ENCODE results near the gene CAMSAP1. TPM values are rescaled to one million over a fixed set of nuclear protein-coding genes. Genes with fewer than 3 reads are reported as not detected.

The CAMSAP1 gene
- total RNA-seq, 1 experiment from 2014 or later = 52.7 TPM

GRCh38 chr9:135925496-135926133 is 18.3 kb upstream of the CAMSAP1 start:
- H3K36me3 Mint-ChIP-seq (ENCODE audit: insufficient read depth in 1 of 3, low read depth in 3 of 3) = peaks cover 3 to 21% (median 12%) of the 10 kb centered on the region in 3 experiments; a peak in 6 of 7 replicates
- H3K4me3 Mint-ChIP-seq = no peak overlapping the region
- Histone ChIP-seq H3K79me2 (ENCODE audit: insufficient read depth, low read length) (no peaks in the 10 kb centered on the region), H3K27me3 (ENCODE audit: insufficient read depth, low read length) (no peaks in the 10 kb centered on the region), H4K8ac (replicated peaks; ENCODE audit: insufficient read length, low read depth, low read length) (no peak overlapping the region), H3K27ac (ENCODE audit: insufficient read length, low read depth, low read length) (no peak overlapping the region), H2BK12ac (ENCODE audit: insufficient read length, low read depth, low read length) (no peak overlapping the region), H3K4me2 (ENCODE audit: insufficient read depth, insufficient read length, low read length) (no peak overlapping the region), H2AK5ac (ENCODE audit: insufficient read length, low read length) (no peak overlapping the region), H3K14ac (ENCODE audit: insufficient read depth, low read length) (no peak overlapping the region), H4K20me1 (ENCODE audit: control insufficient read depth, insufficient read depth, insufficient read length) (no peaks in the 10 kb centered on the region), H2BK120ac (ENCODE audit: low read depth, low read length, poor library complexity, severe bottlenecking) (no peak overlapping the region), H3K23ac (ENCODE audit: insufficient read length, low read depth, low read length) (no peak overlapping the region), H3K4me1 (ENCODE audit: insufficient read depth, low read length) (no peaks in the 10 kb centered on the region), H3K9me3 (ENCODE audit: control insufficient read depth, low read depth, low read length) (no peaks in the 10 kb centered on the region), H3K23me2 (ENCODE audit: insufficient read length, low read depth, low read length, poor library complexity, severe bottlenecking) (no peaks in the 10 kb centered on the region), H3T11ph (ENCODE audit: low read length) (no peak overlapping the region), H3K56ac (ENCODE audit: insufficient read length, low read depth, low read length) (no peak overlapping the region), H4K5ac (ENCODE audit: insufficient read length, low read depth, low read length) (no peak overlapping the region), H3K18ac (ENCODE audit: insufficient read length, low read depth, low read length) (no peak overlapping the region), H2BK20ac (ENCODE audit: low read depth, low read length, poor library complexity, severe bottlenecking) (no peak overlapping the region), H2BK15ac (ENCODE audit: low read depth, low read length) (no peak overlapping the region), H3K9ac (ENCODE audit: extremely low read depth, insufficient read length, low read length) (no peak overlapping the region), H3K4ac (ENCODE audit: low read depth, low read length) (no peak overlapping the region), H2AFZ (ENCODE audit: low read length) (no peak overlapping the region), H4K91ac (ENCODE audit: insufficient read length, low read depth, low read length) (no peak overlapping the region), H2BK5ac (ENCODE audit: insufficient read length, low read length) (no peak overlapping the region), H3K79me1 (ENCODE audit: insufficient read depth, low read depth, low read length, poor library complexity, severe bottlenecking) (no peaks in the 10 kb centered on the region)
- H3K9me3 Mint-ChIP-seq = no peaks in the 10 kb centered on the region
- H3K27ac Mint-ChIP-seq = peak overlapping the region in 2 of 3 experiments; percentile 32 to 48; a peak in 1 of 7 replicates
- no peaks in the 10 kb centered on the region for H3K27me3 Mint-ChIP-seq (ENCODE audit: low read depth)
- no CpG with 5 or more reads among the region's 19 CpGs for WGBS (ENCODE audit: extremely low coverage, insufficient read length, low lambda C conversion rate)
- no peak for DNase-seq
- TF ChIP-seq CTCF (conservative IDR thresholded peaks at IDR 0.05) = no peak
- H3K4me1 Mint-ChIP-seq = peaks cover 0 to 10% of the 10 kb centered on the region in 2 experiments; a peak in 3 of 4 replicates

Measured in H9 (cell line).